Gastroesophageal sphincter (tissue), 4 donors: ENCODE data around the gene EFHC1. TPM values are rescaled to one million over a fixed set of nuclear protein-coding genes. Genes with fewer than 3 reads are reported as not detected.

Experiments
- ATAC-seq: fragments of 150-250 bp; one replicate; pipeline ENCODE4 v1.9.1; 2016; ENCODE audit warnings: mild to moderate bottlenecking, moderate library complexity
- H3K27ac ChIP-seq, 4 donors: fragments of 200-600 bp; sonication (generic) in 3 of 4; 1 replicate in 3 of 4; 2 replicates in 1 of 4; pipeline ENCODE4 v1.5.1; 2016 to 2019
- H3K27me3 ChIP-seq: fragments of 200-600 bp; sonication (generic); one replicate; pipeline ENCODE4 v1.5.1; 2019
- H3K36me3 ChIP-seq, 2 donors: fragments of 200-600 bp; sonication (generic); one replicate each; pipeline ENCODE4 v1.5.1; 2019; ENCODE audit warnings: control low read depth in 1 of 2
- H3K4me1 ChIP-seq, 3 donors: fragments of 200-600 bp; sonication (generic); 1 replicate in 2 of 3; 2 replicates in 1 of 3; pipeline ENCODE4 v1.5.1; 2016 to 2019; ENCODE audit warnings: control low read depth in 2 of 3
- H3K4me3 ChIP-seq, 2 donors: fragments of 200-600 bp; sonication (generic); one replicate each; pipeline ENCODE4 v1.5.1; 2019; ENCODE audit warnings: mild to moderate bottlenecking in 1 of 2, moderate library complexity in 1 of 2
- H3K9me3 ChIP-seq, 3 donors: fragments of 200-600 bp; sonication (generic); one replicate each; pipeline ENCODE4 v1.5.1; 2017 to 2019; ENCODE audit warnings: control low read depth in 2 of 3
- CTCF ChIP-seq, 4 experiments: fragments of 200-600 bp in 2 of 4; fragments of 450-650 bp in 2 of 4; sonication (generic) in 1 of 4; IDR thresholded peaks; one replicate each; pipeline ENCODE4 v1.5.1; 2017 to 2019; ENCODE audit warnings: antibody characterized with exemption in 4 of 4, mild to moderate bottlenecking in 2 of 4, moderate library complexity in 2 of 4
- EP300 ChIP-seq: sonication (generic); formaldehyde crosslinking; IDR thresholded peaks from one replicate; pipeline ENCODE4 v1.6.1; 2017; ENCODE audit warnings: antibody characterized with exemption, mild to moderate bottlenecking
- POLR2A ChIP-seq, 2 donors: fragments of 450-650 bp; IDR thresholded peaks; one replicate each; pipeline ENCODE4 v1.6.1; 2017; ENCODE audit warnings: antibody characterized with exemption in 2 of 2, mild to moderate bottlenecking in 2 of 2, moderate library complexity in 1 of 2
- POLR2AphosphoS5 ChIP-seq: sonication (generic); formaldehyde crosslinking; IDR thresholded peaks from one replicate; pipeline ENCODE4 v1.6.1; 2017; ENCODE audit warnings: antibody characterized with exemption
- WGBS, 2 donors: methylation state at CpG; one replicate each; pipeline ENCODE4 v1.1.5; 2018; ENCODE audit warnings: low coverage in 1 of 2; 5-methylcytosine and 5-hydroxymethylcytosine counted together
- total RNA-seq, 4 donors: library from RNA; depleted of rRNA; stranded (reverse); fragments of >200 nt; gene quantifications; one replicate each; pipeline ENCODE4 v1.1.0, GENCODE V29; 2016

EFHC1 gene
- total RNA-seq, 4 donors from 2014 or later = 5.1 to 27.4 (median 12.9) TPM

GRCh38 chr6:52375780-52376556 lies 44.2 kb upstream of the EFHC1 start:
- Histone ChIP-seq H3K27me3 (no peaks in the 10 kb centered on the region), H3K4me3 (no peak overlapping the region), H3K27ac (no peak overlapping the region), H3K9me3 (no peaks in the 10 kb centered on the region), H3K4me1 (peaks cover 0 to 18% (median 0%) of the 10 kb centered on the region in 3 donors), H3K36me3 (peaks cover 0 to 7% of the 10 kb centered on the region in 2 donors)
- 25 to 75% methylated on average over 1 to 2 of the region's 2 CpGs for WGBS, 2 donors
- ATAC-seq = no peak
- TF ChIP-seq EP300 (no peak), POLR2A (IDR thresholded peaks at IDR 0.05) (no peak), CTCF (IDR thresholded peaks at IDR 0.05) (no peak)

- no peak for ATAC-seq
- Histone ChIP-seq H3K4me1 (peaks cover 0 to 18% (median 0%) of the 10 kb centered on the region in 3 donors), H3K27me3 (no peaks in the 10 kb centered on the region), H3K36me3 (peaks cover 0 to 7% of the 10 kb centered on the region in 2 donors), H3K27ac (no peak overlapping the region), H3K9me3 (no peaks in the 10 kb centered on the region), H3K4me3 (no peak overlapping the region)
- TF ChIP-seq EP300 (no peak), CTCF (IDR thresholded peaks at IDR 0.05) (no peak)
- 74 to 92% methylated on average over 3 of the region's 3 CpGs for WGBS, 2 donors
Measured at GRCh38 chr6:52376763-52377162, 43.4 kb upstream of the EFHC1 start.

GRCh38 chr6:52377538-52378221 lies 42.5 kb upstream of the EFHC1 start:
- Histone ChIP-seq H3K4me3 (no peak overlapping the region), H3K27ac (no peak overlapping the region), H3K36me3 (peaks cover 0 to 7% of the 10 kb centered on the region in 2 donors), H3K4me1 (peaks cover 0 to 18% (median 0%) of the 10 kb centered on the region in 3 donors), H3K9me3 (no peaks in the 10 kb centered on the region), H3K27me3 (no peaks in the 10 kb centered on the region)
- ATAC-seq = no peak
- WGBS, 2 donors = 52 to 68% methylated on average over 3 of the region's 3 CpGs
- no peak for TF ChIP-seq CTCF (IDR thresholded peaks at IDR 0.05)
- no peak for TF ChIP-seq POLR2AphosphoS5
- TF ChIP-seq EP300 = no peak
- no peak for TF ChIP-seq POLR2A (IDR thresholded peaks at IDR 0.05)

- H3K4me3 ChIP-seq = no peak overlapping the region
- no peaks in the 10 kb centered on the region for H3K36me3 ChIP-seq
- no peak overlapping the region for H3K27ac ChIP-seq
- WGBS, 2 donors = 94 to 100% methylated on average over 1 to 2 of the region's 4 CpGs
- no peak for ATAC-seq
- TF ChIP-seq POLR2A (IDR thresholded peaks at IDR 0.05) (no peak), POLR2AphosphoS5 (no peak), CTCF (IDR thresholded peaks at IDR 0.05) (no peak), EP300 (no peak)
- H3K27me3 ChIP-seq = no peaks in the 10 kb centered on the region
- peaks cover 0 to 13% (median 0%) of the 10 kb centered on the region in 3 donors for H3K4me1 ChIP-seq
- H3K9me3 ChIP-seq = no peaks in the 10 kb centered on the region
Measured at GRCh38 chr6:52381249-52381648, 38.9 kb upstream of the EFHC1 start.
